Measurements from ENCODE around the gene EHHADH.

- TF ChIP-seq CTCF (IDR thresholded peaks at IDR 0.05) (no peak), MXD4 (CRISPR knock-in tag; IDR thresholded peaks at IDR 0.05; ENCODE audit: borderline replicate concordance) (no peak), ATF2 (CRISPR knock-in tag; IDR thresholded peaks at IDR 0.05; ENCODE audit: borderline replicate concordance, low read depth) (no peak), ELF4 (CRISPR knock-in tag; IDR thresholded peaks at IDR 0.05; ENCODE audit: low read depth) (no peak), AR (CRISPR knock-in tag; IDR thresholded peaks at IDR 0.05) (no peak), CREB1 (CRISPR knock-in tag; IDR thresholded peaks at IDR 0.05) (no peak), TEAD1 (CRISPR knock-in tag; IDR thresholded peaks at IDR 0.05) (no peak), ATF3 (CRISPR knock-in tag; conservative IDR thresholded peaks at IDR 0.05) (no peak)
These were observed 3.6 kb downstream of the EHHADH start for GRCh38 chr3:185250247-185250646.
